Activated CD8-positive, alpha-beta T cell treated with anti-CD3 and anti-CD28 coated beads for 36 hours (primary cell): ENCODE results near the gene SMCO2. TPM values are rescaled to one million over a fixed set of nuclear protein-coding genes. Genes with fewer than 3 reads are reported as not detected.

Experiments
- ATAC-seq: fragments of 200-7000 bp; cut with Tn5 transposase; one replicate; pipeline ENCODE4 v1.10.0; 2021; ENCODE audit warnings: mild to moderate bottlenecking, moderate library complexity
- CTCF ChIA-PET: fragments of 350-600 bp; sonication (Branson Sonifier 250); formaldehyde crosslinking; loops from one replicate; lab custom pipeline; 2021; ENCODE audit warnings: antibody characterized with exemption; lab: Charles Lee
- POLR2A ChIA-PET: fragments of 350-600 bp; sonication (Branson Sonifier 250); formaldehyde crosslinking; loops from one replicate; lab custom pipeline; 2021; ENCODE audit warnings: antibody characterized with exemption; lab: Charles Lee
- DNase-seq: peaks from one replicate; pipeline ENCODE4 v3.0.0-alpha.2; 2020
- H3K27ac Mint-ChIP-seq: one replicate; pipeline ENCODE4 v1.8.0; 2021; ENCODE audit warnings: mild to moderate bottlenecking, mixed read lengths
- H3K27me3 Mint-ChIP-seq: one replicate; pipeline ENCODE4 v1.8.0; 2021; ENCODE audit warnings: mixed read lengths
- H3K36me3 Mint-ChIP-seq: one replicate; pipeline ENCODE4 v1.8.0; 2021; ENCODE audit warnings: low read depth, mixed read lengths
- H3K4me1 Mint-ChIP-seq: one replicate; pipeline ENCODE4 v1.8.0; 2021; ENCODE audit warnings: low read depth, mixed read lengths
- H3K4me3 Mint-ChIP-seq: one replicate; pipeline ENCODE4 v1.8.0; 2021; ENCODE audit warnings: mild to moderate bottlenecking, moderate library complexity, mixed read lengths
- H3K9me3 Mint-ChIP-seq: one replicate; pipeline ENCODE4 v1.8.0; 2021; ENCODE audit warnings: mixed read lengths
- CTCF ChIP-seq: fragments of 200-600 bp; IDR thresholded peaks from one replicate; pipeline ENCODE4 v1.8.0; 2022; ENCODE audit warnings: antibody characterized with exemption, mild to moderate bottlenecking
- intact Hi-C: fragments of 100-400 bp; cut with micrococcal nuclease; formaldehyde crosslinking; loops from one replicate; pipeline ENCODE4 v1.10.0; 2022
- total RNA-seq, 2 experiments: library from RNA; stranded (reverse); gene quantifications; one replicate each; pipeline ENCODE4 v1.2.3, GENCODE V29; 2021

The SMCO2 gene
- total RNA-seq, 2 experiments from 2014 or later = 0.32 TPM; not detected in 1

GRCh38 chr12:27524494-27524835 lies 77.9 kb downstream of the SMCO2 start:
- no peak for TF ChIP-seq CTCF
- Mint-ChIP-seq H3K27me3 (peaks cover 17% of the 10 kb centered on the region), H3K9me3 (no peaks in the 10 kb centered on the region), H3K4me1 (peaks cover 17% of the 10 kb centered on the region), H3K4me3 (peak overlapping the region; percentile 92), H3K27ac (peak overlapping the region; percentile 89), H3K36me3 (no peaks in the 10 kb centered on the region)
- intact Hi-C loops = no loop called here
- DNase-seq (no peak), ATAC-seq (no peak)
- ChIA-PET POLR2A (interaction anchor here (1.5 kb wide), 1 partner anchor 32 kb away, joined by 4 read pairs; no protein-coding TSS in a partner anchor), CTCF (interaction anchor here (0.7 to 3.4 kb wide), 8 partner anchors 9 to 182 kb away, joined by 3 to 16 read pairs (median 3); no protein-coding TSS in a partner anchor)

DNA sequence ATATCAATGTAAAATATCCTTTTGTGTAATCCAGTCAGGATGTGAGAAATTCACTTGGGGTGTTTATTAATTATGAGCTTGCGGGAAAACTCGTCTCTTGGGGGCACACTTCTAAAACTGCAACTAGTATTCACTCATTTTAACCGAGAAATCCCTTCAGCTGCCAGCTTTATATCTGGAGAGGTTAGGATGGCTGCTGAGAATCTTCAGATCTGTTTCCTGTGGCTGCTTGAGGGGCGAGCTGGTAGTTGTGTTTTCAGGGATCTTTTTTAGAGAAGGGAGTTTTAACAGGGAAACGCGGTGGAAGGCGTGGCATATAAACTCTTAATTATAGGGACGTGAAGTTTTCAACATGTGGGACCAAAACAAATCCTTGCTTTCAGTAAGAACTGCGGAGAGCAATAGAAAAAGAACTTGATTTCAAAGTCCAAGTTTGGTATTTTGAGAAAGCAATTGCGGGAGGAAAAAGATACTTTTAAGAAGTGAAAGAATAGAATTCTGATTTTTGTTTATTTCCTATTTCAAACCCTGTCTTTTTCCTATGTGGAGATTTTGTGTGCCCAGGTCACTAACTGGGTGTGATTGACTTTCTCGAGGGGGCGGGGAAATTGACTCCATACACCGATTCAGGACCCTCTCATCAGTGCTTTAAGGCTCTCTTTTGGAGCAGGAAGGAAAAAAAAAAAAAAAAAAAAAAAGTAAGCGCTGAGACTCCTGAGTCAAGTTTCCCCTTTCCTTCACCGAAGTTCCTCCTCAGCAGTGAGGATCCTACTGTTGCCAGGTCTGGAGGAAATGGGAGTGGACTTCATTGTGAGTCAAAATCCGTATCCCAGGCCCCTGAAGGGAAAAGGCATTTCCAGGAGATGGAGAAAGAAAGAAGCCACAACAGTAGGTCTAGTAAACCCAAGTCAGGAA lies 78.6 kb downstream of the SMCO2 start:
- Mint-ChIP-seq H3K27ac (no peak overlapping the region), H3K4me3 (peak overlapping the region; percentile 92), H3K4me1 (peaks cover 17% of the 10 kb centered on the region), H3K27me3 (peaks cover 12% of the 10 kb centered on the region), H3K9me3 (no peaks in the 10 kb centered on the region), H3K36me3 (no peaks in the 10 kb centered on the region)
- ChIA-PET CTCF (interaction anchor here (0.7 to 3.4 kb wide), 5 partner anchors 8 to 91 kb away, joined by 3 to 16 read pairs (median 3); no protein-coding TSS in a partner anchor), POLR2A (no interaction called here)
- ATAC-seq (no peak), DNase-seq (no peak)
- TF ChIP-seq CTCF = no peak
- intact Hi-C loops = no loop called here

GRCh38 chr12:27527512-27527911 lies 81.0 kb downstream of the SMCO2 start:
- TF ChIP-seq CTCF = no peak
- no peak overlapping the region for H3K4me3 Mint-ChIP-seq
- no peak for ATAC-seq
- H3K27ac Mint-ChIP-seq = no peak overlapping the region
- intact Hi-C loops = no loop called here
- peaks cover 21% of the 10 kb centered on the region for H3K4me1 Mint-ChIP-seq
- DNase-seq = no peak
- H3K36me3 Mint-ChIP-seq = no peaks in the 10 kb centered on the region
- CTCF ChIA-PET = no interaction called here
- H3K9me3 Mint-ChIP-seq = no peaks in the 10 kb centered on the region
- H3K27me3 Mint-ChIP-seq = peaks cover 12% of the 10 kb centered on the region
- POLR2A ChIA-PET = no interaction called here

- Mint-ChIP-seq H3K36me3 (no peaks in the 10 kb centered on the region), H3K9me3 (no peaks in the 10 kb centered on the region), H3K27ac (no peak overlapping the region), H3K4me3 (no peak overlapping the region), H3K27me3 (peaks cover 12% of the 10 kb centered on the region), H3K4me1 (peaks cover 19% of the 10 kb centered on the region)
- ChIA-PET CTCF (no interaction called here), POLR2A (no interaction called here)
- no peak for TF ChIP-seq CTCF
- no peak for DNase-seq
- ATAC-seq = no peak
- intact Hi-C loops = no loop called here
These were observed 82.3 kb downstream of the SMCO2 start for GRCh38 chr12:27528788-27529187.
